ENCODE results near the gene NT5DC4. TPM values are rescaled to one million over a fixed set of nuclear protein-coding genes. Genes with fewer than 3 reads are reported as not detected.

NT5DC4 gene
- total RNA-seq, 1 donor from 2014 or later: 0.53 TPM

DNA sequence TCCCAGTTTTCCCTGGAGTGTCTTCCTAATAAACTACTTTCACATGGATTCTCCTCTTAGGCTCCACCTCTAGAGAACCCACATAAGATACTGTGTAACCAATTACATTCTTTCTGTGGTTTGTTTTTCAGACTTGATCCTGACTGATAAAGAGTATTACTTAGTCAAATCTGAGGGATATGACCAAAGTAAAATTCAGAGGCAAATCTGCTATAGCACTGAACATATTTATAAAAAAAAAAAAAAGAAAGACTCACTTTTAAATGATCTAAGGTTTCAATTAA, 29.7 kb downstream of the NT5DC4 start:
- no peak for ATAC-seq
- no peak for DNase-seq
- intact Hi-C loops (cut with DNase I): no loop called here

GRCh38 chr2:112751451-112752197, 30.8 kb downstream of the NT5DC4 start:
- no peaks in the 10 kb centered on the region for H3K9me3 ChIP-seq
- no peak overlapping the region for H3K4me3 ChIP-seq
- no peaks in the 10 kb centered on the region for H3K4me1 ChIP-seq
- H3K27me3 ChIP-seq (ENCODE audit: low read depth): no peaks in the 10 kb centered on the region
- H3K27ac ChIP-seq: no peak overlapping the region
- no peaks in the 10 kb centered on the region for H3K36me3 ChIP-seq
- no peak for ATAC-seq
- intact Hi-C loops (cut with DNase I): no loop called here
- TF ChIP-seq, protein P1, sequence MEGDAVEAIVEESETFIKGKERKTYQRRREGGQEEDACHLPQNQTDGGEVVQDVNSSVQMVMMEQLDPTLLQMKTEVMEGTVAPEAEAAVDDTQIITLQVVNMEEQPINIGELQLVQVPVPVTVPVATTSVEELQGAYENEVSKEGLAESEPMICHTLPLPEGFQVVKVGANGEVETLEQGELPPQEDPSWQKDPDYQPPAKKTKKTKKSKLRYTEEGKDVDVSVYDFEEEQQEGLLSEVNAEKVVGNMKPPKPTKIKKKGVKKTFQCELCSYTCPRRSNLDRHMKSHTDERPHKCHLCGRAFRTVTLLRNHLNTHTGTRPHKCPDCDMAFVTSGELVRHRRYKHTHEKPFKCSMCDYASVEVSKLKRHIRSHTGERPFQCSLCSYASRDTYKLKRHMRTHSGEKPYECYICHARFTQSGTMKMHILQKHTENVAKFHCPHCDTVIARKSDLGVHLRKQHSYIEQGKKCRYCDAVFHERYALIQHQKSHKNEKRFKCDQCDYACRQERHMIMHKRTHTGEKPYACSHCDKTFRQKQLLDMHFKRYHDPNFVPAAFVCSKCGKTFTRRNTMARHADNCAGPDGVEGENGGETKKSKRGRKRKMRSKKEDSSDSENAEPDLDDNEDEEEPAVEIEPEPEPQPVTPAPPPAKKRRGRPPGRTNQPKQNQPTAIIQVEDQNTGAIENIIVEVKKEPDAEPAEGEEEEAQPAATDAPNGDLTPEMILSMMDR (IDR thresholded peaks at IDR 0.05): no peak
- no peak for DNase-seq

More for the DNA sequence above, 29.7 kb downstream of the NT5DC4 start:
- H3K27me3 ChIP-seq (ENCODE audit: low read depth): no peaks in the 10 kb centered on the region
- H3K27ac ChIP-seq: no peak overlapping the region
- H3K36me3 ChIP-seq: no peaks in the 10 kb centered on the region
- H3K4me3 ChIP-seq: no peak overlapping the region
- no peaks in the 10 kb centered on the region for H3K9me3 ChIP-seq
- TF ChIP-seq, protein P1 (IDR thresholded peaks at IDR 0.05): no peak
- no peaks in the 10 kb centered on the region for H3K4me1 ChIP-seq

GRCh38 chr2:112752667-112753066, 31.8 kb downstream of the NT5DC4 start:
- intact Hi-C loops (cut with DNase I): no loop called here

GRCh38 chr2:112754564-112754963, 33.7 kb downstream of the NT5DC4 start:
- H3K27me3 ChIP-seq (ENCODE audit: low read depth): no peaks in the 10 kb centered on the region
- no peaks in the 10 kb centered on the region for H3K4me1 ChIP-seq
- H3K9me3 ChIP-seq: no peaks in the 10 kb centered on the region
- no peaks in the 10 kb centered on the region for H3K36me3 ChIP-seq
- intact Hi-C loops (cut with DNase I): no loop called here
- peak; percentile 65 for DNase-seq
- no peak overlapping the region for H3K4me3 ChIP-seq
- H3K27ac ChIP-seq: no peak overlapping the region
- TF ChIP-seq, protein P1 (IDR thresholded peaks at IDR 0.05): no peak
- peak; percentile 57 to 59 for ATAC-seq

More at GRCh38 chr2:112752667-112753066, 31.8 kb downstream of the NT5DC4 start:
- H3K9me3 ChIP-seq: no peaks in the 10 kb centered on the region
- TF ChIP-seq, protein P1 (IDR thresholded peaks at IDR 0.05): no peak
- ATAC-seq (no peak), DNase-seq (no peak)
- H3K4me3 ChIP-seq: no peak overlapping the region
- H3K4me1 ChIP-seq: no peaks in the 10 kb centered on the region
- no peak overlapping the region for H3K27ac ChIP-seq
- H3K27me3 ChIP-seq (ENCODE audit: low read depth): no peaks in the 10 kb centered on the region
- H3K36me3 ChIP-seq: no peaks in the 10 kb centered on the region

- Histone ChIP-seq H3K27me3 (ENCODE audit: low read depth) (no peaks in the 10 kb centered on the region), H3K36me3 (no peaks in the 10 kb centered on the region), H3K27ac (no peak overlapping the region), H3K4me1 (no peaks in the 10 kb centered on the region), H3K4me3 (no peak overlapping the region), H3K9me3 (no peaks in the 10 kb centered on the region)
- no peak for ATAC-seq
- TF ChIP-seq, protein P1 (IDR thresholded peaks at IDR 0.05): no peak
- intact Hi-C loops (cut with DNase I): no loop called here
- no peak for DNase-seq
Observed at GRCh38 chr2:112755444-112755843, 34.6 kb downstream of the NT5DC4 start.
